22Rv1 (cell line): Measurements from ENCODE around the gene LOXL3.

Experiments used
- CTCF ChIP-seq: fragments of 450-650 bp; IDR thresholded peaks from 2 replicates; pipeline ENCODE4 v1.5.1; 2017; ENCODE audit warnings: mild to moderate bottlenecking
- ZFX ChIP-seq: fragments of 450-650 bp; IDR thresholded peaks from 2 replicates; pipeline ENCODE4 v1.6.1; 2017; ENCODE audit warnings: antibody characterized with exemption, borderline replicate concordance

DNA sequence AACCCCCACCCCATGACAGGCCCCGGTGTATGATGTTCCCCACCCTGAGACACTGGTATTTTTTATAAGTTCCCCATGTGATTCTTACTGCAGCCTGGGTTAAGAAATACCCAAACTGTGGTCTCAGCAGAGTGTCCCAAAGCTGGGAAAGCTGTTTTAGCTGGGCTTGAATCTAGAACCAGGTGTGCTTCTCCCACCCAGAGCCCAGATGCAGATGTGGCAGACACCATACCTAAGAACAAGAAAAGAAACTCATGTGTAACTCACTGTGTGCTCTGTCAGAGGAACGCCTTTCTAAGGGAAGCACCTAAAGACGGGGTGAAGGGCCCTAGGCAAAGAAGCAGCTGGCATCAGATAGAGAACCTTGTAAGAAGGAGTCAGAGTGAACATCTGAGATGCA, 24.7 kb upstream of the LOXL3 start:
- TF ChIP-seq CTCF = no peak
- TF ChIP-seq ZFX = no peak
